Measurements from ENCODE around the gene CENPS.
"Not testable (repeated sequence)": the region's sequence is repeated elsewhere in the genome, so short reads cannot be mapped to it uniquely, and the experiment has no call there.

Gene CENPS

DNA sequence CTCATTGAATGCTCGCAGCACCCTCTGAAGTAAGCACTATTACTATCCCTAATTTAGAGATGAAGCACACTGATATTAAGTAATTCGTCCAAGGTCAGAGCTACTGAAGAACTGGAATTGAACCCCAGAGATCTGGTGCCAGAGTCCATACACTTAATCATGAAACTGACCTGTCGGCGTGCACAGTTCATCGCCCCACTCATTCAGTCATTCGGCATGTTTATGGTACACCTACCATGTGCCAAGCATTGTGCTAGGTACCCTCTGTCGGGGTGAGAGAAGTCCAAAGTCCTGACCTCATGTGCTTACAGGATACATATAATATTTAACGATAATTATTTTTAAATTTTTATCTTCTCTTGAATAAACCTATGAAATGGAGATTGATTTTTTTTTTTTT, 5.6 kb upstream of the CENPS start:
- H3K9me3 ChIP-seq (ENCODE audit: severe bottlenecking): no peaks in the 10 kb centered on the region
- DNase-seq: no peak
- TF ChIP-seq, protein P1, sequence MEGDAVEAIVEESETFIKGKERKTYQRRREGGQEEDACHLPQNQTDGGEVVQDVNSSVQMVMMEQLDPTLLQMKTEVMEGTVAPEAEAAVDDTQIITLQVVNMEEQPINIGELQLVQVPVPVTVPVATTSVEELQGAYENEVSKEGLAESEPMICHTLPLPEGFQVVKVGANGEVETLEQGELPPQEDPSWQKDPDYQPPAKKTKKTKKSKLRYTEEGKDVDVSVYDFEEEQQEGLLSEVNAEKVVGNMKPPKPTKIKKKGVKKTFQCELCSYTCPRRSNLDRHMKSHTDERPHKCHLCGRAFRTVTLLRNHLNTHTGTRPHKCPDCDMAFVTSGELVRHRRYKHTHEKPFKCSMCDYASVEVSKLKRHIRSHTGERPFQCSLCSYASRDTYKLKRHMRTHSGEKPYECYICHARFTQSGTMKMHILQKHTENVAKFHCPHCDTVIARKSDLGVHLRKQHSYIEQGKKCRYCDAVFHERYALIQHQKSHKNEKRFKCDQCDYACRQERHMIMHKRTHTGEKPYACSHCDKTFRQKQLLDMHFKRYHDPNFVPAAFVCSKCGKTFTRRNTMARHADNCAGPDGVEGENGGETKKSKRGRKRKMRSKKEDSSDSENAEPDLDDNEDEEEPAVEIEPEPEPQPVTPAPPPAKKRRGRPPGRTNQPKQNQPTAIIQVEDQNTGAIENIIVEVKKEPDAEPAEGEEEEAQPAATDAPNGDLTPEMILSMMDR (IDR thresholded peaks at IDR 0.05; ENCODE audit: low read depth, low read length): no peak
- no peaks in the 10 kb centered on the region for H3K27me3 ChIP-seq (ENCODE audit: insufficient read depth, low read depth, severe bottlenecking)
- H3K27ac ChIP-seq: peak overlapping the region; percentile 83
- H3K36me3 ChIP-seq: peaks cover 13% of the 10 kb centered on the region
- no peak overlapping the region for H3K4me3 ChIP-seq (ENCODE audit: low read depth, low read length)

DNA sequence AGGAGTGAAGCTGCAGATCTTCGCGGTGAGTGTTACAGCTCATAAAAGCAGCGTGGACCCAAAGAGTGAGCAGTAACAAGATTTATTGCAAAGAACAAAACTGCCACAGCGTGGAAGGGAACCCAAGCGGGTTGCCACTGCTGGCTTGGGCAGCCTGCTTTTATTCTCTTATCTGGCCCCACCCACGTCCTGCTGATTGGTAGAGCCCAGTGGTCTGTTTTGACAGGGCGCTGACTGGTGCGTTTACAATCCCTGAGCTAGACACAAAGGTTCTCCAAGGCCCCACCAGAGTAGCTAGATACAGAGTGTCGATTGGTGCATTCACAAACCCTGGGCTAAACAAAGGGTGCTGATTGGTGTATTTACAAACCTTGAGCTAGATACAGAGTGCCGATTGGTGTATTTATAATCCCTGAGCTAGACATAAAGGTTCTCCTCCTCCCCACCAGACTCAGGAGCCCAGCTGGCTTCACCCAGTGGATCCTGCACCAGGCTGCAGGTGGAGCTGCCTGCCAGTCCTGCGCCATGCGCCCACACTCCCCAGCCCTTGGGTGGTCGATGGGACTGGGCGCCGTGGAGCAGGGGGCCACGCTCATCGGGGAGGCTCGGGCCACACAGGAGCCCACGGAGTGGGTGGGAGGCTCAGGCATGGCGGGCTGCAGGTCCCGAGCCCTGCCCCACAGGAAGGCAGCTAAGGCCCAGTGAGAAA, 4.3 kb upstream of the CENPS start:
- Histone ChIP-seq H3K36me3 (peaks cover 11% of the 10 kb centered on the region), H3K27ac (peak overlapping the region; percentile 83)
- H3K9me3 ChIP-seq (ENCODE audit: severe bottlenecking); H3K27me3 ChIP-seq (ENCODE audit: insufficient read depth, low read depth, severe bottlenecking); H3K4me3 ChIP-seq (ENCODE audit: low read depth, low read length): not testable (repeated sequence)
- DNase-seq: peak; percentile 71

DNA sequence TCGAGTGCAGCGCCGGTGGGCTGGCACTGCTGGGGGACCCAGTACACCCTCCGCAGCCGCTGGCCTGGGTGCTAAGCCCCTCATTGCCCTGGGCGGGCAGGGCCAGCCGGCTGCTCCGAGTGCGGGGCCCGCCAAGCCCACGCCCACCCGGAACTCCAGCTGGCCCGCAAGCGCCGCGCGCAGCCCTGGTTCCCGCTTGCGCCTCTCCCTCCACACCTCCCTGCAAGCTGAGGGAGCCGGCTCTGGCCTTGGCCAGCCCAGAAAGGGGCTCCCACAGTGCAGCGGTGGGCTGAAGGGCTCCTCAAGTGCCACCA, 3.7 kb upstream of the CENPS start:
- not testable (repeated sequence) for H3K4me3 ChIP-seq (ENCODE audit: low read depth, low read length); DNase-seq; H3K9me3 ChIP-seq (ENCODE audit: severe bottlenecking); H3K27me3 ChIP-seq (ENCODE audit: insufficient read depth, low read depth, severe bottlenecking); H3K36me3 ChIP-seq
- peak overlapping the region; percentile 65 for H3K27ac ChIP-seq

DNA sequence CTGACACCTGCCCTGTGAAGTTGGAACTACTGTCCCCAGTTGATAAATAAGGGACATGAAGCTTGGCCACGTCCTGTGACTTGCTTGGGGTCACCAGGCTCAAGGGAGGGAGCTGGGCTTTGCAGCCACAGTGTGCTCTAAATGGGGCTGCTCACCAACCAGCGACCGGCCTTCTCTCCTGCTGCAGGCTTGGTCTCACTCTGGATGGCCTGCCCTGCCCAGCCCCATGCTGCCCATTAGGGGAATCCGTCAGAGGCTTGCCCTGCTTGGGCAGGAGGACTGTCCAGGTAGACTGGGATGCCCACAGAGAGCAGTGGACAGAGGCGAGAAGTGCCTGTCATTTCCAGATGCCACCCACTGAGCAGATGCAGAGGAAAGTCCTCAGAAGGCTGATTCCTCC, 1.2 kb upstream of the CENPS start:
- no peak overlapping the region for H3K27ac ChIP-seq
- H3K36me3 ChIP-seq: peaks cover 6% of the 10 kb centered on the region

DNA sequence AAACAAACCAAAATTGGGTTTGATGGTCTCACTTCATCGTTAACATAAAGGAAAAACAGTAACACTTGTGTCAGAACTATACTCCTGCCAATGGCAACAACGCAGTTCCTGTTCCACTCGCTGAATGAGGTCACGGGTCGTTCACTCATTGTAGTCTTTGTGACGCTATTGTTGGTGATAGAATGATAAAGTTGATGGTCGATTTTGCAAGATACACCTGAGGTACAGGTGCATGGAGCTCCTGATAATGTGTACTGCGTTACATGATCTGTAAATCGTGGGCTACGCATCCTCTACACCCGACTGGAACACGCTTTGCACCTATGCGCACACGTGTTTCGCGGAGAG, 391 bp upstream of the CENPS start:
- Histone ChIP-seq H3K4me3 (ENCODE audit: low read depth, low read length) (peak overlapping the region; percentile 78), H3K36me3 (peaks cover 7% of the 10 kb centered on the region), H3K27ac (peak overlapping the region; percentile 95), H3K27me3 (ENCODE audit: insufficient read depth, low read depth, severe bottlenecking) (no peaks in the 10 kb centered on the region), H3K9me3 (ENCODE audit: severe bottlenecking) (no peaks in the 10 kb centered on the region)
- TF ChIP-seq, protein P1 (IDR thresholded peaks at IDR 0.05; ENCODE audit: low read depth, low read length): no peak
- DNase-seq: no peak

More for the DNA sequence above, 1.2 kb upstream of the CENPS start:
- Histone ChIP-seq H3K9me3 (ENCODE audit: severe bottlenecking) (no peaks in the 10 kb centered on the region), H3K4me3 (ENCODE audit: low read depth, low read length) (no peak overlapping the region), H3K27me3 (ENCODE audit: insufficient read depth, low read depth, severe bottlenecking) (no peaks in the 10 kb centered on the region)
- TF ChIP-seq, protein P1 (IDR thresholded peaks at IDR 0.05; ENCODE audit: low read depth, low read length): no peak
- no peak for DNase-seq

DNA sequence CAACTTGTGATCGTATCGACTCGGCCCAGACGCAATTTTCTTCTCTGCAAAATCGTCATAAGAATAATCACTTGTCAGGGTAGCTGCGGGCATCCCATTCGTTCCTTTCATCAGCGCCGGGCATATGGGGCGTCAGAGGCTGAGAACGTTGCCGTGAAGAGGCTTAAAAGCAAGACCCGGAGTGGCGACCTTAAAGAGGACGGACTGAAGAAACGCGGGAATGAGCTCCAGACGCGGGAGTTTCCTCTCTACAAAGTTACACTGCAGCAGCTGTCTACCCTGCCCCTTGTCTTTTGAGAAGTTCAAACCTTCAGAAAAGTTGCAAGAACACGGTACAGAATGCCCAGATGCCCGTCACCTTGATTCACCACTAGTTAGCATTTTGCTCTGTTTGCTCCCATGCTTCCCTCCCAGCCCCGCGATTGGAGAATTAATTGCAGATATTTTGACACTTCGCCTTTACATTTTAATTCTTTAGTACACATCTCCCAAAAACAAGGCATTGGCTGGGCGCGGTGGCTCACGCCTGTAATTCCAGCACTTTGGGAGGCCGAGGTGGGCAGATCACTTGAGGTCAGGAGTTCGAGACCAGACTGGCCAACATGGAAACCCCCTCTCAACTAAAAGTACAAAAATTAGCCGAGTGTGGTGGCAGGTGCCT, 967 bp downstream of the CENPS start:
- peak overlapping the region; percentile 78 for H3K4me3 ChIP-seq (ENCODE audit: low read depth, low read length)
- TF ChIP-seq, protein P1 (IDR thresholded peaks at IDR 0.05; ENCODE audit: low read depth, low read length): no peak
- no peak for DNase-seq
- H3K27ac ChIP-seq: peak overlapping the region; percentile 95
- H3K36me3 ChIP-seq: peaks cover 12% of the 10 kb centered on the region
- no peaks in the 10 kb centered on the region for H3K9me3 ChIP-seq (ENCODE audit: severe bottlenecking)
- no peaks in the 10 kb centered on the region for H3K27me3 ChIP-seq (ENCODE audit: insufficient read depth, low read depth, severe bottlenecking)

Data from WERI-Rb-1 (cell line).